Heart left ventricle (tissue), 13 donors: Measurements from ENCODE around the gene IL7R.

ENCODE experiments used
- CTCF ChIP-seq, 12 donors: fragments of 200-600 bp; sonication (generic) in 4 of 12; IDR thresholded peaks; one replicate each; pipeline versions ENCODE4 v1.5.0 to v1.8.0; 2018 to 2022; ENCODE audit warnings: antibody characterized with exemption in 12 of 12, mild to moderate bottlenecking in 5 of 12
- POLR2A ChIP-seq, 2 donors: fragments of 450-650 bp; IDR thresholded peaks; one replicate each; pipeline ENCODE4 v1.6.1; 2017; ENCODE audit warnings: antibody characterized with exemption in 2 of 2, mild to moderate bottlenecking in 2 of 2, moderate library complexity in 2 of 2
- donor health status: ischemic (EF 13 %, LVEDD 7.1; RV severe dilation, severe dysfunction).
- donor health status: DM: no; HTN: yes; CAD: no.
- donor health status: DM: no; HTN: no; CAD: no.
- donor health status: ischemic (EF 25% LVEDD 6.9; RV normal size, moderate dysfunction).
- donor health status: ischemic (EF 25% LVEDD 5.7; RV mildly dilated, moderate dysfunction).
- donor health status: ischemic (EF 35%, LVEDD 5.7; RV mildly dilated, moderate dysfunction).
- donor health status: nonischemic (EF 11% LVEDD 7.7; RV severe dilation, severe dysfunction).
- donor health status: DM: yes; HTN: yes; CAD: no.
- donor health status: PGD.
- donor health status: ischemic (EF 29% LVEDD 5.4; RV normal size, mild dysfunction).
- donor health status: nonischemic (EF 23%, LVEDD 6.1; RV moderate dilation, normal function).

GRCh38 chr5:35920890-35921289 lies 64.2 kb downstream of the IL7R start:
- no peak for TF ChIP-seq CTCF (IDR thresholded peaks at IDR 0.05)
- TF ChIP-seq POLR2A (IDR thresholded peaks at IDR 0.05), result no peak
